Activated naive CD8-positive, alpha-beta T cell treated with anti-CD3 and anti-CD28 coated beads, Interleukin-2, amount 10 ng/mL, durations not matched to agents 7 days and 5 days (primary cell): ENCODE measurements around the gene ARHGEF26. TPM values are rescaled to one million over a fixed set of nuclear protein-coding genes. Genes with fewer than 3 reads are reported as not detected.

Source experiments
- ATAC-seq: fragments of 150-1000 bp; cut with Tn5 transposase; one replicate; pipeline ENCODE4 v1.10.0; 2021; ENCODE audit warnings: low read depth, moderate library complexity
- POLR2A ChIA-PET: fragments of 350-600 bp; sonication (Branson Sonifier 250); formaldehyde crosslinking; loops from one replicate; lab custom pipeline; 2021; ENCODE audit warnings: antibody characterized with exemption; lab: Charles Lee
- DNase-seq: peaks from one replicate; pipeline ENCODE4 v3.0.0; 2021
- H3K27ac Mint-ChIP-seq: one replicate; pipeline ENCODE4 v1.8.0; 2022; ENCODE audit warnings: mild to moderate bottlenecking, mixed read lengths
- H3K27me3 Mint-ChIP-seq: one replicate; pipeline ENCODE4 v1.8.0; 2022; ENCODE audit warnings: mild to moderate bottlenecking, moderate library complexity, mixed read lengths
- H3K36me3 Mint-ChIP-seq: one replicate; pipeline ENCODE4 v1.8.0; 2021; ENCODE audit warnings: mild to moderate bottlenecking, mixed read lengths
- H3K4me1 Mint-ChIP-seq: one replicate; pipeline ENCODE4 v1.8.0; 2021; ENCODE audit warnings: mixed read lengths
- H3K4me3 Mint-ChIP-seq: one replicate; pipeline ENCODE4 v1.8.0; 2022; ENCODE audit warnings: mild to moderate bottlenecking, moderate library complexity, mixed read lengths
- H3K9me3 Mint-ChIP-seq: one replicate; pipeline ENCODE4 v1.8.0; 2021; ENCODE audit warnings: mixed read lengths
- total RNA-seq, 2 experiments: library from RNA; stranded (reverse); gene quantifications; one replicate each; pipeline ENCODE4 v1.2.3, GENCODE V29; 2021

ARHGEF26 gene
- total RNA-seq, 2 experiments from 2014 or later, result not detected

DNA sequence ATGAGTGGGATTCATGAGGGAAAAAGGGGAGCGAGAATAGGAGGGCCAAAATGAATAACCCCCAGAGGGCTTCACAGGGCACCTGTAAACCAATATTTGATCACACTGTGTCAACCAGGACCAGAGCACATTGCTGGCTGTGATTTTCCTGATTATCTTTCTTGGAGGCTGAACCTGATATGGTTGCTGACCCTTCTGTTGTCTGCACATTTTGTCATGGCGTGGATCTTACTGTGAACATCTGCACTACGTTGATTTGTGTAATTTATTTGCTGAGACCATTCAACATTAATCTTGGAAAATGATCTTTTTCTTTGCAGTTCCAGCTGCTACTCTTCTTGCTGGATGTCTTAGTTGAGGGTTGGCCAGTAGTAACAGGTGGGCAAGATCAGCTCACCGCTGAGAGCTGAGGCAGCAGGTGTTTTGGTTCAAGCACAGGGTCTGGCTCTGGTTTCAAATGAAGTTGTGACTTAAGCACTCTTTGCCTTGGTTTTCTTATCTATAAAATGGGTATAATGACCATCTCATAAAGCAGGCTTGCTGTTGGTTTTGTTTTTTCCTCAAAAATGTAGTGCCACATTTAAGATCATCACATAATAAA lies 61.2 kb downstream of the ARHGEF26 start:
- Mint-ChIP-seq H3K9me3 (no peaks in the 10 kb centered on the region), H3K27ac (no peak overlapping the region), H3K27me3 (no peaks in the 10 kb centered on the region), H3K4me3 (no peak overlapping the region), H3K36me3 (no peaks in the 10 kb centered on the region), H3K4me1 (no peaks in the 10 kb centered on the region)
- DNase-seq, result no peak
- POLR2A ChIA-PET, result no interaction called here
- ATAC-seq, result no peak

DNA sequence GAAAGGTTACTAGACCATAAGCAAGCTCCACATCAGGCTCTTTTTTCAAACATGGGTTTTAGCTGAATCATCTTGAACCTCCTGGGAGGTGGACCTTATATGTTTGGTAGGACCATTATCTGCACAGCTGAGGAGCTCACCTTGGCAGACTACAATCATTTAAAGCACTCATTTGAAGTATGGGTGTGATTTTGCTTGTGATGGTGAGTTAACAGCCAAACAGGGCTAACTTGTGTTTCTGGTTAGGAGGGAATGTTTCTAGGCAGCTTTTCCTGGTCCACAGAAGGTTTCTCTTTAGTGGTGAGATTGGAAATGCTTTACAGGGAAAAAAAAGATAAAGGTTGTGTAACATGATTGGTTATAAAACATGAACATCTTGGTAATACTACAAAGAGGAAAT lies 61.8 kb downstream of the ARHGEF26 start:
- H3K36me3 Mint-ChIP-seq, result no peaks in the 10 kb centered on the region
- DNase-seq (no peak), ATAC-seq (no peak)
- POLR2A ChIA-PET, result no interaction called here
- no peak overlapping the region for H3K4me3 Mint-ChIP-seq
- H3K27ac Mint-ChIP-seq, result no peak overlapping the region
- H3K27me3 Mint-ChIP-seq, result no peaks in the 10 kb centered on the region
- H3K9me3 Mint-ChIP-seq, result no peaks in the 10 kb centered on the region
- no peaks in the 10 kb centered on the region for H3K4me1 Mint-ChIP-seq

GRCh38 chr3:154184582-154184981 lies 63.4 kb downstream of the ARHGEF26 start:
- H3K9me3 Mint-ChIP-seq, result no peaks in the 10 kb centered on the region
- H3K36me3 Mint-ChIP-seq, result no peaks in the 10 kb centered on the region
- no peaks in the 10 kb centered on the region for H3K27me3 Mint-ChIP-seq
- H3K27ac Mint-ChIP-seq, result no peak overlapping the region
- H3K4me1 Mint-ChIP-seq, result no peaks in the 10 kb centered on the region
- H3K4me3 Mint-ChIP-seq, result no peak overlapping the region
- no peak for DNase-seq
- POLR2A ChIA-PET, result no interaction called here
- no peak for ATAC-seq

DNA sequence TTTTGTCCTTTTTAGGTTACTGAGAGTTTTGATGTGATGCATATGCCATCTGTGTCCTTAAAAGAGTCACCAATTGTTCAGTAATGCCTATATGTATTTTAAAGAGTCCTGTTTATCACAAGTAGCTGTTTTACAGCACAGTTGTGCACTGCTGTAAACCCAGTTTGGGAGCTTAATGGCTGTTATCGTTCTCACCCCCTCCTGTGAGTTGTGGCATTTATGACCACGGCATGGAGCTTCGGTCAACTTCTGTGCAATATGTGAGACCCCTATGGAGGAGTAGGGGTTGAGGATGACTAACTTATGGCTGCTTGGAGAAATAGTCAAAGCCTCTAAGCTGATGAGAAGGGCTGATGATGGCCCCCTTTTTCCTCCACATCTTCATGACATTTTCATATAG lies 67.2 kb downstream of the ARHGEF26 start:
- no peaks in the 10 kb centered on the region for H3K4me1 Mint-ChIP-seq

GRCh38 chr3:154188846-154189245 lies 67.7 kb downstream of the ARHGEF26 start:
- H3K36me3 Mint-ChIP-seq, result no peaks in the 10 kb centered on the region
- POLR2A ChIA-PET, result no interaction called here
- no peak overlapping the region for H3K27ac Mint-ChIP-seq
- DNase-seq, result no peak
- no peaks in the 10 kb centered on the region for H3K9me3 Mint-ChIP-seq
- no peak for ATAC-seq
- H3K4me1 Mint-ChIP-seq, result no peaks in the 10 kb centered on the region
- no peak overlapping the region for H3K4me3 Mint-ChIP-seq
- H3K27me3 Mint-ChIP-seq, result no peaks in the 10 kb centered on the region

More for the DNA sequence above, 67.2 kb downstream of the ARHGEF26 start:
- POLR2A ChIA-PET, result no interaction called here
- Mint-ChIP-seq H3K36me3 (no peaks in the 10 kb centered on the region), H3K27me3 (no peaks in the 10 kb centered on the region), H3K9me3 (no peaks in the 10 kb centered on the region), H3K27ac (no peak overlapping the region), H3K4me3 (no peak overlapping the region)
- DNase-seq, result no peak
- ATAC-seq, result no peak

DNA sequence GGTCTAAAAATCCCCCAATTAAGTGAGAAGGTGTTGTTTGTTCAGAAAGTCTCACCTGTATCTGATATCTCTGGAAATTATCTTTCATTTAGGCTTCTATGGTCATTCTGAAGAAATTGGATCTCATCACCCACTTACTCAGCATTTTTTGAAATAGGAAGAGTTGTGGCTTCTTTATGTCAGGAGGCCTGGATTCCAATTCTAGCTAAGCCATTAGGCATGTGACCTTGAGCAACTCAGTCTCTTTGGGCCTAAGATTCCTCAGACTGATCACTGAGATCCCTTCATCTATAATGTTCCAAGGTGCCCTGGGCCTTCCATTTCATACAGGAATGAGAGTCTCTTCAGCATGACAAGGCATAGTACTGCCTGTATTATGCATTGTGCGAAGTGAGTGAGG lies 70.3 kb downstream of the ARHGEF26 start:
- POLR2A ChIA-PET, result no interaction called here
- Mint-ChIP-seq H3K27me3 (peaks cover 8% of the 10 kb centered on the region), H3K27ac (no peak overlapping the region)

GRCh38 chr3:154192225-154192624 lies 71.0 kb downstream of the ARHGEF26 start:
- Mint-ChIP-seq H3K4me1 (no peaks in the 10 kb centered on the region), H3K4me3 (no peak overlapping the region), H3K27me3 (peaks cover 8% of the 10 kb centered on the region), H3K27ac (no peak overlapping the region), H3K9me3 (no peaks in the 10 kb centered on the region), H3K36me3 (no peaks in the 10 kb centered on the region)
- DNase-seq (no peak), ATAC-seq (no peak)
- POLR2A ChIA-PET, result no interaction called here

More for the DNA sequence above, 70.3 kb downstream of the ARHGEF26 start:
- Mint-ChIP-seq H3K9me3 (no peaks in the 10 kb centered on the region), H3K4me3 (no peak overlapping the region), H3K36me3 (no peaks in the 10 kb centered on the region), H3K4me1 (no peaks in the 10 kb centered on the region)
- no peak for DNase-seq
- no peak for ATAC-seq

DNA sequence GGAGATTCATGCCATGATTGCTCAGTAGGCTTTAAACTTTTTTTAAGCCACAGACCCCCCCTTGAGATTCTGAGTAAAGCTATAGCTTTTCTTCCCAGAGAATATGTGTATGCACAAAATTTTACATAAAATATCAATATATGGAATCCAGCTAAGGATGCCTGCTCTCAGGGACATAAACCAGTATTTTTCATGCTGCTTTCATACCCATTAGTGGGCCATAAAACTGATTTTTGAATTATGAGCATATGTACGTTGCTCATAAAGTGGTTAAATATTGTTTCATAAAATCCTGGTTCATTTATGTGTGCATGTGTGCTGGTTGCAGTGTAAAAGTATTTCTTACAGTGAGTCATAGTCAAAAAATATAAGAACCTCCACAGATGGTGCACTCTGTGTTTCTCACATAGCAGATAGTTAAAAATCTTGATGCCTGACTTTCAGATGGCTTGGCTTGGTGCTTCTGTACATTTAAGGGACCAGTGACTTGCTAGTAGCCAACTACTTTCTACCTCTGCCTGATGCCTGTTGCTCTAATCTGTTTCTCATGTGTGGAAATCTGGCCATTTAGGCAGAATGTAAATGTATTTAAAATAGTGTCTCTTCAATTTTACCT lies 71.9 kb downstream of the ARHGEF26 start:
- Mint-ChIP-seq H3K4me3 (no peak overlapping the region), H3K36me3 (no peaks in the 10 kb centered on the region), H3K27ac (no peak overlapping the region), H3K4me1 (no peaks in the 10 kb centered on the region), H3K27me3 (peaks cover 8% of the 10 kb centered on the region), H3K9me3 (no peaks in the 10 kb centered on the region)
- POLR2A ChIA-PET, result no interaction called here
- ATAC-seq (no peak), DNase-seq (no peak)

- H3K36me3 Mint-ChIP-seq, result no peaks in the 10 kb centered on the region
- no peak overlapping the region for H3K27ac Mint-ChIP-seq
- no peak for DNase-seq
- peaks cover 2% of the 10 kb centered on the region for H3K9me3 Mint-ChIP-seq
- H3K4me1 Mint-ChIP-seq, result no peaks in the 10 kb centered on the region
- no peak for ATAC-seq
- POLR2A ChIA-PET, result no interaction called here
- H3K27me3 Mint-ChIP-seq, result peaks cover 8% of the 10 kb centered on the region
- no peak overlapping the region for H3K4me3 Mint-ChIP-seq
Observed at GRCh38 chr3:154194877-154195276, 73.7 kb downstream of the ARHGEF26 start.

DNA sequence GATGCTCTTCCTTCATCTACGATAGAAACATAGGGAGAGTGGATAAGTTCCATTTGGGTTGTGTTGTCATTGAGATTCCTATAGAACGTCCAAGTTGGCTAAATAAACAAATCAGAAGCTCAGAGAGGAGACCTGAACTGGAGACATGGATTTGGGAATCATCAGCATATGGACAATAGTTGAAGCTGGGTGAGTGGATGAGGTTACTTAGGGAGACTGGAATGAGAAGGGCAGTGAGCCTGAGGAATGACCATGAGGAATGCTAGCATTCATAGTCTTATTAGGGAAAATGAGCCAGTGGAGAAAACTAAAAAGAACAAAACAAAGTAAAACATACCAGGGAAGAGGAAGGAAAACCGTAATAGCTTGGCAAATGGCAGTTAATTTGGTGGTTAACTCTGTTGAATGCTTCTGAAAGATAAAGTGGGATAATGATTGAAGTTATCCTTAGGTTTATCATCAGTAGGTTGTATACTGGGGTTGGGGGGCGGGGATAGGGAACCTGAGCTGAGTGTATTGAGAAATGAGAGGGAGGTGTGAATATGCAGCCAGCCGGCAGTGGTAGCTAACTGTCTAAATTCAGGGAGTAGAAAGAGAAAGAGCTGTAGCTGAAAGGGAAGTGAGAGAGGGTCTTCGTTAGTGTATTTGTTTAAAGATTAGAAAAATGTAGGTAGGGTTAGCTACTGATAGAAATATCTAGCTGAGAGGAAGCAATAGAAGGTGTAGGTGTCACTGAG lies 74.6 kb downstream of the ARHGEF26 start:
- Mint-ChIP-seq H3K4me3 (no peak overlapping the region), H3K36me3 (no peaks in the 10 kb centered on the region)

GRCh38 chr3:154197751-154198150 lies 76.6 kb downstream of the ARHGEF26 start:
- DNase-seq (no peak), ATAC-seq (no peak)
- Mint-ChIP-seq H3K4me3 (no peak overlapping the region), H3K27ac (no peak overlapping the region), H3K27me3 (peaks cover 8% of the 10 kb centered on the region), H3K36me3 (no peaks in the 10 kb centered on the region), H3K9me3 (peaks cover 4% of the 10 kb centered on the region), H3K4me1 (no peaks in the 10 kb centered on the region)
- POLR2A ChIA-PET, result no interaction called here

More for the DNA sequence above, 74.6 kb downstream of the ARHGEF26 start:
- H3K9me3 Mint-ChIP-seq, result peaks cover 4% of the 10 kb centered on the region
- no peak overlapping the region for H3K27ac Mint-ChIP-seq
- DNase-seq (no peak), ATAC-seq (no peak)
- peaks cover 8% of the 10 kb centered on the region for H3K27me3 Mint-ChIP-seq
- H3K4me1 Mint-ChIP-seq, result no peaks in the 10 kb centered on the region
- POLR2A ChIA-PET, result no interaction called here

DNA sequence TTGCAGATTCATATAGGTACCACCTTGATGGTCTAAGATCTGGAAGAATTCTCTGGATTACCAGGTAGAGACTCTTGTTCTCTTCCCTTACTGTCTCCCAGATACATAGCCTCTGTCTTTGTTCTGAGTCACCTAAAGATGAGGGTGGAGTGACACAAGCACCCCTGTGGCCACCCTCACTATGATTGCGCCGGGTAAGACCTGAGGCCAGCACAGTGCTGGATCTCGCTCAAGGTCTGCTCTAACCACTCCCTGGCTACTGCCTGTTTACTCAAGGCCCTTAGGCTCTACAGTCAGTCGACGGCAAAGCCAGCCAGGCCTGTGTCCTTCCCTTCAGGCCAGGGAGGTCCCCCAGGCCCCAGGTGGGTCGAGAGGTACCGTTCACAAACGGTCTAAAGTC lies 88.3 kb downstream of the ARHGEF26 start:
- POLR2A ChIA-PET, result no interaction called here
- H3K36me3 Mint-ChIP-seq, result no peaks in the 10 kb centered on the region
- H3K27me3 Mint-ChIP-seq, result peaks cover 2% of the 10 kb centered on the region
- H3K4me3 Mint-ChIP-seq, result no peak overlapping the region
- no peak overlapping the region for H3K27ac Mint-ChIP-seq
- DNase-seq (no peak), ATAC-seq (no peak)
- H3K9me3 Mint-ChIP-seq, result peaks cover 2% of the 10 kb centered on the region
- H3K4me1 Mint-ChIP-seq, result no peaks in the 10 kb centered on the region

DNA sequence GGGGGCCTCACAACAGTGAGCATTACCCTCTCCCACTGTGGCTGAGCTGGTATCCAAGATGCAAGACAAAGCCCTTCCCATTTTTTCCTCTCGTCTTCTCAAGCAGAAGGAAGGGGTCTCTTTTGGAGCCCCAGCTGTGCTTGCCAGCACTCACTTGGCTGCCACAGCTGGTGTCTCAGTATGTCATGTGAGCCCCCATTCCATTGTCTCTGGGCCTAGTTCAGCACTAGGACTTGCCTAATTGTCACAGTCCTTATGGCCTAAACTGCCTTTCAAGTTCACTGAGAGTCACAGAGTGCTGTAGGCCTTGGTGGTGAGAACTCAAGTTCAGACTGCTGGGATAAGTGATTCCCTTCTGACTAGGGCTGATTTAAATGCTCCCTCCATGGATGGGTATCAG lies 89.8 kb downstream of the ARHGEF26 start:
- no peak for ATAC-seq
- Mint-ChIP-seq H3K4me3 (no peak overlapping the region), H3K27me3 (no peaks in the 10 kb centered on the region), H3K36me3 (no peaks in the 10 kb centered on the region), H3K27ac (no peak overlapping the region), H3K9me3 (peaks cover 2% of the 10 kb centered on the region), H3K4me1 (no peaks in the 10 kb centered on the region)
- no peak for DNase-seq
- POLR2A ChIA-PET, result no interaction called here

DNA sequence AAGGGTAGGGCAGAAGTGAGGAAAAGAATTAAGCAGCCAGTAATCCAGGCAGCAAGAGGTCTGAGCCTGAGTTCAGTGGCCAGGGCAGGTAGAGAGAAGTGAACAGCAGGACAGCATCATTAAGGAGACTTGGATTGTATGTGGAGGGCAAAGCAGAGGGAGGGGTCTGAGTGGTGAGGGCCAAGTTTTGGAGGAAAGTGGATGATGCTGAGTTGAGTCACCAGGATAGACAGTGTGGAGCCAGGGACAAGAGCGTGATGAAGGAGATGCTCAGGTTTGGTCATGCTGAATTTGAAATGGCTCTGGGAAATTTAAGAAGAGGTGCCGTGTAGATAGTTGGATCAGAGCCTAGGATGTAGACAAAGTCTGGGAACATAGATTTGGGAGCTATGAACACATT lies 93.1 kb downstream of the ARHGEF26 start:
- POLR2A ChIA-PET, result no interaction called here

More for the DNA sequence above, 93.1 kb downstream of the ARHGEF26 start:
- H3K4me3 Mint-ChIP-seq, result no peak overlapping the region
- ATAC-seq (no peak), DNase-seq (no peak)
- H3K4me1 Mint-ChIP-seq, result no peaks in the 10 kb centered on the region
- no peak overlapping the region for H3K27ac Mint-ChIP-seq
- no peaks in the 10 kb centered on the region for H3K36me3 Mint-ChIP-seq
- H3K27me3 Mint-ChIP-seq, result no peaks in the 10 kb centered on the region
- H3K9me3 Mint-ChIP-seq, result no peaks in the 10 kb centered on the region
